ENCODE measurements around the gene ITPA.

Gene ITPA

DNA sequence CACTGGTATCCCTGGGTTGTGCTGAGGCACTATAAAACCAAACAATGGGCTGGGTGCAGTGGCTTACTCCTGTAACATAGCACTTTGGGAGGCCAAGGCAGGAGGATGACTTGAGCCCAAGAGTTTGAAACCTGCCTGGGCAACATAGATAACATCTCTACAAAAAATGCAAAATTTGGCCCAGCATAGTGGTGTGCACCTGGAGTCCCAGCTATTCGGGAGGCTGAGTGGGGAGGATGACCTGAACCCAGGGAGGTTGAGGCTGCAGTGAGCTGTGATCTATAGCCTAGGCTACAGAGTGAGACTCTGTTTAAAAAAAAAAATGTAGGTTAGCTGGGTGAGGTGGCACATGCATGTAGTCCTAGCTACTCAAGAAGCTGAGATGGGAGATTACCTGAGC is 37.4 kb downstream of the ITPA start:
- DNase-seq, result no peak

DNA sequence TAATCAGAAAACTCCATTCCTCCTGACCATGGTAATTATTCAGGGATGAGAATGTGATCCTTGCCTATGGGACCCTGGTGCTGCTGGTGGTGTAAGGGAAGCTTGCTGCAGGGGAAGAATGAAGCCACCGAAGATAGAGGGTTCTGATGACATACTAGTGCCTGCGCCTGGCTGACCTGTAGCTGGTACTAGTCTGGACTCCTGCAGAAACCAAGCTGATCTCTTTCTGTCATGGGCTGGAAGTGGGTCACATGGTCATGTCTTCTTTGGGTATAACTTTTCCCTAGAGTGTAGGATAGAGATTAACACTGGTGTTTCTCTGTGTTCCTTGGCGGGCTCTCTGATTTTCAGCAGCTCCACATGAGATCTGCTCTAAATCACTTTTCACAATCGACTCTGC is 38.3 kb downstream of the ITPA start:
- no peak for DNase-seq

DNA sequence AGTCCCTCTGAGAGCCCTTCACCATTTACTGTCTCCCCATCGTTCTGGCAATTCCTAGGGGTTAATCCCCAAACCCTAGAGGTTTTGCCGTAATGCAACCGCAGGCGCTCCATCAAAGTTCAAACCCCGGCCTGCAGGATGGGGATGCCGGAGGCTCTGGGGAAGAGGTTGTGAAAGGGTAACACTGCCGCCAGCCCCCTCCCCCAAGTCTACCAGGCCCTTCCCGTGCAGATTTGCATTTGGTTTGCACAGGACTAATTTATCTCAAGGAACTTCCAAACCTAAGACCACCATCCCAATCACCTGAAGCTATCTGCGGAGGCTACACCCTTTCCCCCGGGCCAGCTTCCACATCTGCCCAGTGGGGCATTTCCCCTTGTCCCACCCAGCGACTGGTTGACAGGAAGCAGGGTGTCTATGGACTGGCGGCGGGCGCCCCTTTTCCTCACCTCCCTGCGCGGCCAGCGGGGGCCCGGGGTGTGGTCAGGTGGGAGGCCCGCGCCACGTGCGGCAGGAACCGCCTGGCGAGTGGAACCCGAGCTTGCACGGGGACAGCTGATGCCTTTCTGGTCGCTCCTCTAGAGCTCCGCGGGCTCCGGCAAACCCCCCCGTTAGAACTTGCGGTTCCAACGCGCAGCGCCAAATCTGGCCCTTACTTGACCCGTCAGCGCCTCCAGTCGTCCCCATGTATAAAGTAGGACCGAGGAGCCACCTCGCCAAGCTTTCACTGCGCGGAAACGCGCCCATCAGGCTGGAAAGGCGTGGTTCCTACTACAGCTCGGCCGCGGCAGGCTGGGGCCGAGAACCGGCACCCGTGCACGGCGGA is 39.1 kb downstream of the ITPA start:
- DNase-seq, result peak; percentile 29

DNA sequence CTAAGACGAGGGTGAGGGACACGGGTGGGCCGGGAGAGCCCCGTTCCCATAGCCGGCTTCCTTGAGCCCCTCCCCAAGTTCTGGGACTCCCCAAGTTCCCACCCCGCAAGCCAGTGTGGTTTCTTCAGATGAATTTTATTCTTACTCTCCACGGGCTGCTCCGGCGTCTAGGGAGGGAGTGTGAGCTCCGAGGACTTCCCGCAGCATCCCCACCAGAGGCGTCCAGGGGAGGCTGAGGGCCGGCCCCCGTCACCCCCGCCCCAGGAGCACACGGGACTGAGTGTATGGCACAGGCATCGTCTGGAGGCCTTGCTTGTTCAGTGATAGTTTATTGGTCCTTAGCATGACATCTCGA is 39.7 kb downstream of the ITPA start:
- DNase-seq, result no peak

DNA sequence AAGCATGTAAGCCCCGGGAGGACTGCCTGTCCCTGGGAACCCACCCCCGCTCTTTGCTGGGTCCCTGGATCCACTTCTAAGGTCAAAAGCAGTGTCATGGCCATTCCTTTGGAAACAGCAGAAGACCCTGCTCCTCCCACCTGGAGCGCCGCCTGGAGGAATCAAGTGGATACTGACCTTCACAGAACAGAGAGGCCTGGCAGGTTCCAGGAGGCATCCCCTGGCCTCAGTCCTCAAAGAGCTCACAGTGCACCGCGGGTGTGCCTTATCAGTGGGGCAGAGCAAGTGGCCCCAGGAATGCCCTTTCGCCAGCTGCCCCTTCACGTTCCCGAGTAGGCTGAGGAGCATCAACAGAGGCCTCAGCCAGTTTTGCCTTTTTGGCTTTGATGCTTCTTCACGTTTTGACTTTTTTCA is 40.8 kb downstream of the ITPA start:
- no peak for DNase-seq

DNA sequence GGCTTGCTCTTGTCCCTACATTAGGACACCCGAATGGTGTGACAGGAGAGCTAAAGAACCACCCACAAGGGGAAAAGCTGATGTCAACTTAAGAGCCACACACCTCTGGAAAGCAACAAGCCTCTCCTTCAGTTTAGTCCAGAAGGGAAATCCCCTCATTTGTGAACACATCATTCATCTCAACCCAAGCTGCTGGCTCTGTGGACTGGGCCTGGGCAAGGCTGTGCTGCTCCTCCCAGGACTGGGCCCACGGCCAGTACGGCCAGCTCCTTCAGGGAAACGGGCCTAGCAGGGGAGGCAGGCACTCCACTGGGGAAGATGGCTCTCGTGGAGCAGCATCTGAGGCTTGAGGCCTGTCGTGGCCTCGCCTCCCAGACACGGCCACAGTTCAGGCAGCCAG is 42.5 kb downstream of the ITPA start:
- DNase-seq, result no peak

DNA sequence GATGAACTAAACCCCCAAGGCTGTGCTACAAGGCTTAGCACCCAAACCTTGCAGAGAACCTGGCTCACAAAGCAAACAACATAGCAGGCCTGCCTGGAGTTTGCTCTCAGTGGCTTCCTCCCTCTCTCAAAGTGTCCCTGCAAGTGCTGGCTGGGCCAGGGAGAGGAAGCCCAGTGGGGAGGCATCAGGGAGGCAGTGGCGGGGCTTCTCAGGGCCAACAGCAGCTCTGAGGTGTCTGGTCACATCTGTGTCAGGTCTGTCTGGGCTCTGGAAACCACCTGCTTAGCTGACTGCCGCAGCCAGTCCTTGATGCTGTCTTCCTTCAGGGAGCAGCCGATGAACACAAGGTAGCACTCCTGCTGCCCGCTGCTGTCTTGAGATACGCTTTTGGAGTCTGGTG is 46.4 kb downstream of the ITPA start:
- DNase-seq, result no peak

DNA sequence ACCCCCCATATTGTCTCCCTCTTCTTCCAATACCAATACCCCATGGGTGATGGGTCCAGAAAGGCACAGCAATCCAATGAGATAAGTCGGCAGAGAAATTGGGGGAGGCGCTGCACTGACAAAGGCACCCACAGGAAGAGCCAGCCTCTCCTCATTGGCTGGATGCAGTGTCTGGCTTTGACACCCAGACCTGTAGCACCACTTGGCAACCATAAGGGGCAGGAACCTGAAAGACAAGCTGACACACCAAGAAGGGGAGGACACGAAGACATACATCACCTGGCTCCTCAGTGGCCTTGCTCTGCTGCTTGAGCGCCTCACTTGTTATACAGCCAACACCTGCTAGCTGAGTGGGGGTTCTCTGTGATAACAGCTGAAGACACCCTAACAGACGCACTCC is 49.1 kb downstream of the ITPA start:
- no peak for DNase-seq

DNA sequence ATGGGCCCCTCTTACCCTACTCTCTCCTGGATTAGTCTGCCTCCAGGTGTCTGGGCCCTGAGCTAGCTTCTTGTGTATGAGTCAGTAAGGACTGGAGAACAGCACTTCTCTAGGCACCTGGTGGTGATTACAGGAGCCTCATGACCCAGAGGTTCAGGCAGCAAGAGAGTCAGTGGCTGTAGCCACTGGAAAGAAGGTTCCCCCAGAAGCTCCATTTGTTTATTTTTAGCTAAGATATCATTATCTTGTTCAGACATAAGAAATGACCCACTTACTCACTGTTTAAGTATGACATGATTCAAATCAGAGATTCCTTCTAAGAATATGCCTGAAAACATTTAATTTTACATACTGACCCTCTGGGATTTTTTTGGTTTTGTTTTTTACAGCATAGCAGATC is 53.3 kb downstream of the ITPA start:
- no peak for DNase-seq

DNA sequence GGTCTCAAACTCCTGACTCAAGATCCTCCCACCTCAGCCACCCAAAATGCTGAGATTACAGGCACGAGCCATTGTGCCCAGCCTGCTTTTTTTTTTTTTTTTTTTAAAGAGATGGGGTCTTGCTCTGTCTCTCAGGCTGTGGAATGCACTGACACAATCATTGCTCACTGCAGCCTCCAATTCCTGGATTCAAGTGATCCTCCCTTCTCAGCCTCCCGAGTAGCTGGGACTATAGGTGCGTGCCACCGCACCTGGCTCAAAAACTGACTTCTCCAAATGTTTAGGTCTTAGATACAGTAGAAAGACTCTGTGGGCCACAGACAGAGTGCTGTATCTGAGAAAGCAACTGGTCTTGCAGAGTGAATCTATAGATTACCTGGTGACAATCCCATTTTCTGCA is 60.8 kb downstream of the ITPA start:
- no peak for DNase-seq

DNA sequence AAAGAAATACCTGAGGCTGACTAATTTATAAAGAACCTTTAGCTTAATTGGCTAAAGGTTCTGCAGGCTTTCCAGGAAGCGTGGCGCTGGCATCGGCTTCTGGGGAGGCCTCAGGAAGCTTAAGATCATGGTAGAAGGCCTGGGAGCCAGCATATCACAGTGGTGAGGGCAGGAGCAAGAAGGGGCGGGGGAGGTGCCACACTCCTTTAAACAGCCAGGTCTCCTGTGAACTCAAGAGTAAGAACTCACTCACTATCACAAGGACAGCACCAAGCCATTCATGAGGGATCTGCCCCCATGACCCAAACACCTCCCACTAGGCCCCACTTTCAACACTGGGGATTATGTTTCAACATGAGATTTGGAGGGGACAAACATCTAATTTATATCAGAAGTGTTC is 64.1 kb downstream of the ITPA start:
- no peak for DNase-seq

All from DMS79 treated with DMSO at 0.1 percent for 48 hours (cell line).